Measurements from ENCODE around the gene FGG. TPM values are rescaled to one million over a fixed set of nuclear protein-coding genes. Genes with fewer than 3 reads are reported as not detected.
A peak's percentile ranks its signal among the peaks of the same experiment; 100 is the strongest.

FGG gene
- total RNA-seq, 1 experiment from 2014 or later = not detected

DNA sequence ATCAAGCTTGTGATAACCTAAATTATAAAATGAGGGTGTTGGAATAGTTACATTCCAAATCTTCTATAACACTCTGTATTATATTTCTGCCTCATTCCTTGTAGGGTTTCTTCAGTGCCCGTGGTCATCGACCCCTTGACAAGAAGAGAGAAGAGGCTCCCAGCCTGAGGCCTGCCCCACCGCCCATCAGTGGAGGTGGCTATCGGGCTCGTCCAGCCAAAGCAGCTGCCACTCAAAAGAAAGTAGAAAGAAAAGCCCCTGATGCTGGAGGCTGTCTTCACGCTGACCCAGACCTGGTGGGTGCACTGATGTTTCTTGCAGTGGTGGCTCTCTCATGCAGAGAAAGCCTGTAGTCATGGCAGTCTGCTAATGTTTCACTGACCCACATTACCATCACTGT is 46.8 kb downstream of the FGG start:
- DNase-seq = no peak
- Histone ChIP-seq H2BK20ac (ENCODE audit: low read depth, low read length, poor library complexity, severe bottlenecking) (no peak overlapping the region), H3K23me2 (ENCODE audit: insufficient read length, low read depth, low read length, poor library complexity, severe bottlenecking) (no peaks in the 10 kb centered on the region), H3K9ac (ENCODE audit: extremely low read depth, insufficient read length, low read length) (no peak overlapping the region), H3K27ac (ENCODE audit: insufficient read length, low read depth, low read length) (no peak overlapping the region), H2BK12ac (ENCODE audit: insufficient read length, low read depth, low read length) (no peak overlapping the region), H3K79me2 (ENCODE audit: insufficient read depth, low read length) (no peaks in the 10 kb centered on the region), H2BK120ac (ENCODE audit: low read depth, low read length, poor library complexity, severe bottlenecking) (no peak overlapping the region), H4K20me1 (ENCODE audit: control insufficient read depth, insufficient read depth, insufficient read length) (no peaks in the 10 kb centered on the region), H3K14ac (ENCODE audit: insufficient read depth, low read length) (no peak overlapping the region), H3K56ac (ENCODE audit: insufficient read length, low read depth, low read length) (no peak overlapping the region), H2AFZ (ENCODE audit: low read length) (no peak overlapping the region), H3K79me1 (ENCODE audit: insufficient read depth, low read depth, low read length, poor library complexity, severe bottlenecking) (no peaks in the 10 kb centered on the region), H3K9me3 (ENCODE audit: control insufficient read depth, low read depth, low read length) (no peaks in the 10 kb centered on the region), H4K8ac (replicated peaks; ENCODE audit: insufficient read length, low read depth, low read length) (no peak overlapping the region), H4K91ac (ENCODE audit: insufficient read length, low read depth, low read length) (no peak overlapping the region), H3K4me1 (ENCODE audit: insufficient read depth, low read length) (no peaks in the 10 kb centered on the region), H3K27me3 (ENCODE audit: insufficient read depth, low read length) (no peaks in the 10 kb centered on the region), H3K4ac (ENCODE audit: low read depth, low read length) (no peak overlapping the region), H2BK5ac (ENCODE audit: insufficient read length, low read length) (no peak overlapping the region), H3K18ac (ENCODE audit: insufficient read length, low read depth, low read length) (no peak overlapping the region), H2BK15ac (ENCODE audit: low read depth, low read length) (no peak overlapping the region), H2AK5ac (ENCODE audit: insufficient read length, low read length) (no peak overlapping the region), H4K5ac (ENCODE audit: insufficient read length, low read depth, low read length) (no peak overlapping the region), H3K23ac (ENCODE audit: insufficient read length, low read depth, low read length) (no peak overlapping the region), H3T11ph (ENCODE audit: low read length) (no peak overlapping the region), H3K4me2 (ENCODE audit: insufficient read depth, insufficient read length, low read length) (no peak overlapping the region)
- Mint-ChIP-seq H3K4me3 (no peak overlapping the region), H3K9me3 (no peaks in the 10 kb centered on the region), H3K36me3 (ENCODE audit: insufficient read depth in 1 of 3, low read depth in 3 of 3) (no peaks in the 10 kb centered on the region), H3K4me1 (peaks cover 0 to 4% of the 10 kb centered on the region in 2 experiments; a peak in 2 of 4 replicates), H3K27ac (peak overlapping the region in 1 of 3 experiments; percentile 72; a peak in 1 of 7 replicates), H3K27me3 (ENCODE audit: low read depth) (no peaks in the 10 kb centered on the region)
- no CpG with 5 or more reads among the region's 6 CpGs for WGBS (ENCODE audit: extremely low coverage, insufficient read length, low lambda C conversion rate)
- TF ChIP-seq, protein P1, sequence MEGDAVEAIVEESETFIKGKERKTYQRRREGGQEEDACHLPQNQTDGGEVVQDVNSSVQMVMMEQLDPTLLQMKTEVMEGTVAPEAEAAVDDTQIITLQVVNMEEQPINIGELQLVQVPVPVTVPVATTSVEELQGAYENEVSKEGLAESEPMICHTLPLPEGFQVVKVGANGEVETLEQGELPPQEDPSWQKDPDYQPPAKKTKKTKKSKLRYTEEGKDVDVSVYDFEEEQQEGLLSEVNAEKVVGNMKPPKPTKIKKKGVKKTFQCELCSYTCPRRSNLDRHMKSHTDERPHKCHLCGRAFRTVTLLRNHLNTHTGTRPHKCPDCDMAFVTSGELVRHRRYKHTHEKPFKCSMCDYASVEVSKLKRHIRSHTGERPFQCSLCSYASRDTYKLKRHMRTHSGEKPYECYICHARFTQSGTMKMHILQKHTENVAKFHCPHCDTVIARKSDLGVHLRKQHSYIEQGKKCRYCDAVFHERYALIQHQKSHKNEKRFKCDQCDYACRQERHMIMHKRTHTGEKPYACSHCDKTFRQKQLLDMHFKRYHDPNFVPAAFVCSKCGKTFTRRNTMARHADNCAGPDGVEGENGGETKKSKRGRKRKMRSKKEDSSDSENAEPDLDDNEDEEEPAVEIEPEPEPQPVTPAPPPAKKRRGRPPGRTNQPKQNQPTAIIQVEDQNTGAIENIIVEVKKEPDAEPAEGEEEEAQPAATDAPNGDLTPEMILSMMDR (conservative IDR thresholded peaks at IDR 0.05) = no peak

Measured in H9 (cell line).